Endothelial cell of umbilical vein (primary cell): ENCODE data around the gene CACNA2D2. TPM values are rescaled to one million over a fixed set of nuclear protein-coding genes. Genes with fewer than 3 reads are reported as not detected.

Source experiments
- BruUV-seq: library from RNA; stranded (reverse); fragments of 400-500 nt; replicated peaks from 2 replicates; lab custom pipeline; 2021; lab: Mats Ljungman, UMichigan
- CTCF ChIA-PET: fragments of 300-600, 350-600 bp; sonication (Branson Sonifier 250); formaldehyde crosslinking; loops from one replicate; lab custom pipeline; 2021; ENCODE audit warnings: antibody characterized with exemption, inconsistent platforms; lab: Charles Lee
- POLR2A ChIA-PET: fragments of 300-600, 350-600 bp; sonication (Branson Sonifier 250); formaldehyde crosslinking; loops from one replicate; lab custom pipeline; 2021; ENCODE audit warnings: antibody characterized with exemption, inconsistent platforms; lab: Charles Lee
- DNase-seq: peaks from one replicate; pipeline ENCODE4 v3.0.0-alpha.2; 2011; ENCODE audit warnings: low read depth, low spot score
- FAIRE-seq: peaks from 2 replicates; lab custom pipeline; 2011; peaks lifted over from hg19 to GRCh38; lab: Jason Lieb, UNC
- H2AFZ ChIP-seq: 2 replicates; pipeline ENCODE4 v1.6.0; 2012; ENCODE audit warnings: low read depth, low read length, control low read depth, inconsistent platforms
- H3K27ac ChIP-seq: 2 replicates; pipeline ENCODE4 v1.5.1; 2011; ENCODE audit warnings: low read depth, mild to moderate bottlenecking, control low read depth, low read length, moderate library complexity; ENCODE audit not compliant: insufficient read depth
- H3K27me3 ChIP-seq, 2 experiments: 2 replicates each; pipeline versions ENCODE4 v1.6.0 to v1.6.1; 2011; ENCODE audit warnings: low read length in 2 of 2, mixed read lengths in 1 of 2; ENCODE audit not compliant: control insufficient read depth in 2 of 2, insufficient read depth in 2 of 2
- H3K36me3 ChIP-seq, 2 experiments: 2 replicates in 1 of 2; 3 replicates in 1 of 2; pipeline ENCODE4 v1.5.1; 2011; ENCODE audit warnings: low read length in 2 of 2, mild to moderate bottlenecking in 1 of 2, moderate library complexity in 1 of 2; ENCODE audit not compliant: control insufficient read depth in 2 of 2, insufficient read depth in 2 of 2; ENCODE audit errors: extremely low read depth in 1 of 2
- H3K4me1 ChIP-seq: 3 replicates; pipeline ENCODE4 v1.5.1; 2011; ENCODE audit warnings: mild to moderate bottlenecking, low read length; ENCODE audit not compliant: control insufficient read depth, insufficient read depth; ENCODE audit errors: extremely low read depth
- H3K4me2 ChIP-seq: 2 replicates; pipeline ENCODE4 v1.6.1; 2011; ENCODE audit warnings: low read length, control low read depth, mixed read lengths; ENCODE audit not compliant: insufficient read depth
- H3K4me3 ChIP-seq, 3 experiments: fragments of 200-600 bp in 1 of 3; sonication (generic), shearing (Covaris generic) in 1 of 3; replicated peaks in 1 of 3; 2 replicates each; pipeline ENCODE4 v1.5.1; 2011 to 2016; ENCODE audit warnings: control low read depth in 3 of 3, low read length in 3 of 3, mild to moderate bottlenecking in 2 of 3, inconsistent platforms in 1 of 3, low read depth in 1 of 3, moderate library complexity in 1 of 3; ENCODE audit not compliant: insufficient read depth in 1 of 3
- H3K79me2 ChIP-seq: 2 replicates; pipeline ENCODE4 v1.6.0; 2012; ENCODE audit warnings: low read length, inconsistent platforms; ENCODE audit not compliant: control insufficient read depth, insufficient read depth
- H3K9ac ChIP-seq: replicated peaks from 2 replicates; pipeline ENCODE3; 2011; ENCODE audit warnings: low read length, control low read depth; ENCODE audit not compliant: insufficient read depth; ENCODE audit errors: extremely low read depth
- H3K9me1 ChIP-seq: replicated peaks from 3 replicates; pipeline ENCODE4 v1.6.0; 2011; ENCODE audit warnings: mild to moderate bottlenecking, low read length; ENCODE audit not compliant: control insufficient read depth, insufficient read depth; ENCODE audit errors: extremely low read depth
- H3K9me3 ChIP-seq: replicated peaks from 2 replicates; pipeline ENCODE4 v1.5.1; 2012; ENCODE audit warnings: low read length, inconsistent platforms; ENCODE audit not compliant: control insufficient read depth, insufficient read depth
- H4K20me1 ChIP-seq: replicated peaks from 2 replicates; pipeline ENCODE3; 2011; ENCODE audit warnings: mild to moderate bottlenecking, low read length; ENCODE audit not compliant: control insufficient read depth, insufficient read depth; ENCODE audit errors: extremely low read depth
- EZH2 ChIP-seq: IDR thresholded peaks from 2 replicates; pipeline ENCODE4 v1.6.1; 2012; ENCODE audit warnings: borderline replicate concordance, low read depth, mild to moderate bottlenecking, moderate library complexity, low read length, inconsistent platforms; ENCODE audit not compliant: severe bottlenecking
- MYC ChIP-seq: IDR thresholded peaks from one replicate; pipeline ENCODE4 v1.6.1; 2011; ENCODE audit warnings: mild to moderate bottlenecking, low read depth, low read length
- dilution Hi-C: fragments of 300-500 bp; cut with MboI; formaldehyde crosslinking; loops from one replicate; pipeline ENCODE4 v1.15.0; 2019; ENCODE audit warnings: low sequenced_read_pairs; ENCODE audit not compliant: extremely low pct_ligation_motif_present
- intact Hi-C: fragments of 100-400 bp; cut with micrococcal nuclease; formaldehyde crosslinking; loops from one replicate; pipeline ENCODE4 v1.10.0; 2022
- polyA plus RNA-seq, 4 experiments: library from polyadenylated mRNA; depleted of rRNA in 3 of 4; stranded (reverse) in 3 of 4; unstranded in 1 of 4; fragments of >200 nt; gene quantifications; 2 replicates each; pipeline versions ENCODE4 v1.2.1 to v1.2.3, GENCODE V29; 2011 to 2012; ENCODE audit warnings: missing spikeins in 1 of 4
- total RNA-seq: library from RNA; stranded (reverse); gene quantifications from 2 replicates; pipeline ENCODE4 v1.2.3, GENCODE V29; 2021
- TF ChIP-seq, protein P1 (sequence below), 2 donors: IDR thresholded peaks; 1 replicate in 1 of 2; 2 replicates in 1 of 2; pipeline ENCODE4 v1.5.1; 2011; ENCODE audit warnings: low read length in 2 of 2, mild to moderate bottlenecking in 2 of 2, moderate library complexity in 2 of 2, control low read depth in 1 of 2, inconsistent platforms in 1 of 2, low read depth in 1 of 2; ENCODE audit not compliant: insufficient read depth in 1 of 2; ENCODE audit errors: extremely low read depth in 1 of 2
- TF ChIP-seq, protein P2 (sequence below): IDR thresholded peaks from 2 replicates; pipeline ENCODE4 v1.6.1; 2011; ENCODE audit not compliant: insufficient read depth, insufficient read length

CACNA2D2 gene
- total and polyA plus RNA-seq, 2 donors (not counting 3 experiments of a cell fraction or from before 2014, with no cell fraction given) = 0.15 TPM; not detected in 1

DNA sequence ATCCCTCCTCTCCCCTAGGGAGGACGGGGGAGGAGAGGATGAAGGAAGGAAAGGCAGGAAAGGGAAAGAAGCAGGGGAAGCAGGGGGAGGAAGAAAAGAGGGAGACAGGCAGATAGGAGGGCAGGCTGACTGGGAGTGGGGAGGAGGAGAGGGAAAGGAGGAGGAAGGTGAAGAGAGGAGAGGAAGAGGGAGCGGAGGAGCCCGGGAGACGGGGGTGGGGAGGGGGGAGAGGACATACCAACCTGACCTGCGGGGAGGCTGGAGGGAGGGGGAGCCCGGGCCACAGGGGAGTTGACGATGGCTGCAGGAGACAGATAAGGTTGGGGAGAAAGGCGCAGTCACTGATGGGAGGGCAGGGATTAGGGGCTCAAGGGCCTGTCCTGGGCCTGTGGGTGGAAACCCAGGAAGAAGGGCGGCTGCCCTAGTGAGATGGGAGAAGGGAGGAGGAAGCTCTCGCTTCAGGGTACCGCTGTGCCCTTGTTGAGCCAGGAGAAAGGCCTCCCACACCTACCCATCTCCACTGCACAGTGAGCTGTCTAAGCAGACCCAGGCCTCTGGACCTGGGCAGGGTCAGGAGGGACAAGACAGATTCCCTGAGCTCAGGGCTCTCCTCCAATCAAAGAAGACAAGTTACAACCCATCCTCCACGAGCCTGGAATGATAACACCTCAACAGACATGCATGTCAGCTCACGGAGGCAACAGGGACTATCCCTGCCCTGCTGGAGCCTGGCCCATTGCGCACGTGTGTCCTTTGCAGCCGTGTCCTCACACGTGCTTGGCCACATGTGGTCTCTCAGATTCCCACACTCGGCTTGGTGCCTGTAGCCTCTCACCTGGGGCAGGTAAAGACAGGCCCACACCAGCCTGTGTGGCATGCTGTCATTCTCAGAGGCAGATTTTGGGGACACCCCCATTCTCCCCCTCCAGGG, 36.2 kb upstream of the CACNA2D2 start:
- intact Hi-C loops = loop anchor here (5.0 kb wide), 1 partner anchor 347 kb away; the partner anchor contains the start of gene GNAT1
- Histone ChIP-seq H3K9me1 (no peaks in the 10 kb centered on the region), H3K9me3 (no peaks in the 10 kb centered on the region), H3K27me3 (peaks cover 3 to 5% of the 10 kb centered on the region in 2 experiments), H3K36me3 (no peaks in the 10 kb centered on the region), H3K4me3 (no peak overlapping the region), H4K20me1 (no peaks in the 10 kb centered on the region), H3K4me2 (no peak overlapping the region), H2AFZ (no peak overlapping the region), H3K79me2 (no peaks in the 10 kb centered on the region), H3K4me1 (no peaks in the 10 kb centered on the region), H3K27ac (no peak overlapping the region), H3K9ac (no peak overlapping the region)
- BruUV-seq = no TSS peak
- TF ChIP-seq, protein P1, sequence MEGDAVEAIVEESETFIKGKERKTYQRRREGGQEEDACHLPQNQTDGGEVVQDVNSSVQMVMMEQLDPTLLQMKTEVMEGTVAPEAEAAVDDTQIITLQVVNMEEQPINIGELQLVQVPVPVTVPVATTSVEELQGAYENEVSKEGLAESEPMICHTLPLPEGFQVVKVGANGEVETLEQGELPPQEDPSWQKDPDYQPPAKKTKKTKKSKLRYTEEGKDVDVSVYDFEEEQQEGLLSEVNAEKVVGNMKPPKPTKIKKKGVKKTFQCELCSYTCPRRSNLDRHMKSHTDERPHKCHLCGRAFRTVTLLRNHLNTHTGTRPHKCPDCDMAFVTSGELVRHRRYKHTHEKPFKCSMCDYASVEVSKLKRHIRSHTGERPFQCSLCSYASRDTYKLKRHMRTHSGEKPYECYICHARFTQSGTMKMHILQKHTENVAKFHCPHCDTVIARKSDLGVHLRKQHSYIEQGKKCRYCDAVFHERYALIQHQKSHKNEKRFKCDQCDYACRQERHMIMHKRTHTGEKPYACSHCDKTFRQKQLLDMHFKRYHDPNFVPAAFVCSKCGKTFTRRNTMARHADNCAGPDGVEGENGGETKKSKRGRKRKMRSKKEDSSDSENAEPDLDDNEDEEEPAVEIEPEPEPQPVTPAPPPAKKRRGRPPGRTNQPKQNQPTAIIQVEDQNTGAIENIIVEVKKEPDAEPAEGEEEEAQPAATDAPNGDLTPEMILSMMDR (IDR thresholded peaks at IDR 0.05; ENCODE audit: extremely low read depth in 1 of 2, insufficient read depth in 1 of 2, low read depth in 1 of 2, low read length in 2 of 2) = no peak
- TF ChIP-seq MYC (no peak), EZH2 (no peak)
- TF ChIP-seq, protein P2, sequence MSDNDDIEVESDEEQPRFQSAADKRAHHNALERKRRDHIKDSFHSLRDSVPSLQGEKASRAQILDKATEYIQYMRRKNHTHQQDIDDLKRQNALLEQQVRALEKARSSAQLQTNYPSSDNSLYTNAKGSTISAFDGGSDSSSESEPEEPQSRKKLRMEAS = no peak
- dilution Hi-C loops = no loop called here
- ChIA-PET CTCF (interaction anchor here (1.7 to 7.5 kb wide), 4 partner anchors 9 to 192 kb away, joined by 5 to 165 read pairs (median 12); partner anchors contain the start of genes CYB561D2, NPRL2 and ZMYND10), POLR2A (no interaction called here)
- FAIRE-seq = no peak
- no peak for DNase-seq
